K562 (cell line): ENCODE data around the gene LPAR3. TPM values are rescaled to one million over a fixed set of nuclear protein-coding genes. Genes with fewer than 3 reads are reported as not detected.

Experiments used
- EWSR1 ChIP-seq: fragments of 450-650 bp; IDR thresholded peaks from 2 replicates; pipeline ENCODE4 v1.6.1; 2018; ENCODE audit warnings: borderline replicate concordance, mild to moderate bottlenecking, low read depth, moderate library complexity; ENCODE audit not compliant: partially characterized antibody
- KAT8 ChIP-seq: fragments of 450-650 bp; IDR thresholded peaks from 2 replicates; pipeline ENCODE4 v1.6.1; 2016; ENCODE audit warnings: low read depth, mild to moderate bottlenecking
- MLX ChIP-seq, 2 experiments: fragments of 450-650 bp in 1 of 2; sonication (generic) in 1 of 2; formaldehyde crosslinking; conservative IDR thresholded peaks; 2 replicates each; pipeline versions ENCODE4 v1.4.0 to v1.8.1; 2020 to 2022; ENCODE audit warnings: mild to moderate bottlenecking in 1 of 2, missing genetic modification reagents in 1 of 2
- TARDBP ChIP-seq: fragments of 450-650 bp; IDR thresholded peaks from 2 replicates; pipeline ENCODE4 v1.6.1; 2016
- THAP7 ChIP-seq: fragments of 250-450 bp; sonication (Bioruptor Pico); IDR thresholded peaks from 2 replicates; pipeline ENCODE4 v1.5.0; 2021
- ZFPM2 ChIP-seq: fragments of 250-450 bp; sonication (Bioruptor Pico); IDR thresholded peaks from 2 replicates; pipeline ENCODE4 v1.5.1; 2022; ENCODE audit warnings: mild to moderate bottlenecking
- ZNF121 ChIP-seq: sonication (generic); formaldehyde crosslinking; conservative IDR thresholded peaks from 2 replicates; pipeline ENCODE4 v1.8.0; 2022; ENCODE audit warnings: missing genetic modification reagents
- polyA plus RNA-seq, 8 experiments: library from polyadenylated mRNA; depleted of rRNA in 4 of 8; stranded (reverse) in 5 of 8; unstranded in 3 of 8; fragments of >200 nt; fragmentation: Nextera tagmentation in 2 of 8; fragmentation: Illumina TruSeq in 1 of 8; extraction: Ambion mirVana in 2 of 8; extraction: Trizol in 1 of 8; gene quantifications; 2 replicates each; pipeline versions ENCODE4 v1.2.1 to v1.2.3, GENCODE V29; 2011 to 2014; ENCODE audit warnings: inconsistent platforms in 1 of 8, missing spikeins in 1 of 8
- total RNA-seq, 7 experiments: library from RNA; depleted of rRNA in 6 of 7; stranded (reverse); fragments of >200 nt in 6 of 7; fragmentation: Illumina TruSeq in 2 of 7; extraction: Trizol in 2 of 7; gene quantifications; 2 replicates each; pipeline versions ENCODE4 v1.2.1 to v1.2.3, GENCODE V29; 2011 to 2021; ENCODE audit warnings: low replicate concordance in 1 of 7
- TF ChIP-seq, protein P1 (sequence below): fragments of 250-450 bp; sonication (Bioruptor Pico); IDR thresholded peaks from 2 replicates; pipeline ENCODE4 v1.8.0; 2022; ENCODE audit warnings: inconsistent platforms, mild to moderate bottlenecking, moderate library complexity, borderline replicate concordance

The LPAR3 gene
- total and polyA plus RNA-seq, 9 of the 15 experiments (the other 6 are each of a cell fraction or from before 2014, with no cell fraction given) = 0.11 TPM; not detected in 8

GRCh38 chr1:84939151-84939550, 46.1 kb upstream of the LPAR3 start (continued):
- TF ChIP-seq MLX (CRISPR knock-in tag; conservative IDR thresholded peaks at IDR 0.05) (no peak), ZFPM2 (CRISPR knock-in tag) (no peak), THAP7 (no peak), TARDBP (no peak), KAT8 (no peak), EWSR1 (no peak), ZNF121 (CRISPR knock-in tag) (no peak)
- TF ChIP-seq, protein P1, sequence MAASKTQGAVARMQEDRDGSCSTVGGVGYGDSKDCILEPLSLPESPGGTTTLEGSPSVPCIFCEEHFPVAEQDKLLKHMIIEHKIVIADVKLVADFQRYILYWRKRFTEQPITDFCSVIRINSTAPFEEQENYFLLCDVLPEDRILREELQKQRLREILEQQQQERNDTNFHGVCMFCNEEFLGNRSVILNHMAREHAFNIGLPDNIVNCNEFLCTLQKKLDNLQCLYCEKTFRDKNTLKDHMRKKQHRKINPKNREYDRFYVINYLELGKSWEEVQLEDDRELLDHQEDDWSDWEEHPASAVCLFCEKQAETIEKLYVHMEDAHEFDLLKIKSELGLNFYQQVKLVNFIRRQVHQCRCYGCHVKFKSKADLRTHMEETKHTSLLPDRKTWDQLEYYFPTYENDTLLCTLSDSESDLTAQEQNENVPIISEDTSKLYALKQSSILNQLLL (CRISPR knock-in tag) = no peak
